ENCODE results near the gene PDGFRA. TPM values are rescaled to one million over a fixed set of nuclear protein-coding genes. Genes with fewer than 3 reads are reported as not detected.

Gene PDGFRA
- total RNA-seq, 1 donor from 2014 or later = 51.5 TPM

DNA sequence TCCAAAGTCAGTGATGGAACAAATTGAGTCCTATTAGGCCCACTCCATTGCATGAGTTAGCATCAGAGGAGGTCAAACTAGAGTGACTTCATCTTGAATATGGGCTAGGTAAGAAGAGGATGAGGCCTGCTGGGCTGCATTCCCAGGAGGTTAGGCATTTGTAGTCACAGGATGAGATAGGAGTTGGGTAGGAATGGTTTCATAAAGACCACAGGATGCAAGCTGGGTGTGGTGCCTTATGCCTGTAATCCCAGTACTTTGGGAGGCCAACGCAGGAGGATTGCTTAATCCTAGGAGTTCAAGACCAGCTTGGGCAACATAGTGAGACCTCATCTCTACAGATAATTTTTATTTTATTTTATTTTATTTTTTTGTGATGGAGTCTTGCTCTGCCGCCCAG lies 26.8 kb downstream of the PDGFRA start:
- no peak for DNase-seq (ENCODE audit: low spot score)

DNA sequence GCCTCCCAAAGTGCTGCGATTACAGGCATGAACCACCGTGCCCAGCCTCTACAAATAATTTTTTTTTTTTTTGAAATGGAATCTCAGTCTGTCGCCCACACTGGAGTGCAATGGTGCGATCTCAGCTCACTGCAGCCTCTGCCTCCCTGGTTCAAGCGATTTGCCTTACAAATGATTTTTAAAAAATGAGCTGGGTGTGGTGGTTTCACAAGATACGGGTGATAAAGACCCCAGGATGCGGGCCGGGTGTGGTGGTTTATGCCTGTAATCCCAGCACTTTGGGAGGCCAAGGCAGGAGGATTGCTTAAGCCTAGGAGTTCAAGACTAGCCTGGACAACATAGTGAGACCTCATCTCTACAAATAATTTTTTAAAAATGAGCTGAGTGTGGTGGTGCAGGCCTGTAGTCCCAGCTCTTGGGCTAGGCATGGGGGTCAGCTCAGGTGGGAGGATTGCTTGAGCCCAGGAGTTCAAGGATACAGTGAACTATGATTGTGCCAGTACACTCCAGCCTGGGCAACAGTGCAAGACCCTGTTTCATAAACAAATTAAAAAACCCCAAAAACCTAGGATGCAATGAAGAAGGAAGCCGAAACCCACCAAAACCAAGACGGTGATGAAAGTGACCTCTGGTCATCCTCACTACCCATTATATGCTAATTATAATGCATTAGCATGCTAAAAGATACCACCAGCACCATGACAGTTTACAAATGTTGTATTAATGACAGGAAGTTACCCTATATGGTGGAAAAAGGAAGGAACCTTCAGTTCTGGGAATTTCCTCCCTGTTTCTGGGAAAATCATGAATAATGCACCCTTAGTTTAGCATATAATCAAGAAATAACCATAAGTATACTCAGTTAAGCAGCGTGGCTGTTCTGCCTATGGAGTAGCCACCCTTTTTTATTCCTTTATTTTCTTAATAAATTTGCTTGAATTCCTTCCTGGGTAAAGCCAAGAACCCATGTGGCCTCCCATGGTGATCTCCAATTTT lies 27.7 kb downstream of the PDGFRA start:
- no peak for DNase-seq (ENCODE audit: low spot score)

DNA sequence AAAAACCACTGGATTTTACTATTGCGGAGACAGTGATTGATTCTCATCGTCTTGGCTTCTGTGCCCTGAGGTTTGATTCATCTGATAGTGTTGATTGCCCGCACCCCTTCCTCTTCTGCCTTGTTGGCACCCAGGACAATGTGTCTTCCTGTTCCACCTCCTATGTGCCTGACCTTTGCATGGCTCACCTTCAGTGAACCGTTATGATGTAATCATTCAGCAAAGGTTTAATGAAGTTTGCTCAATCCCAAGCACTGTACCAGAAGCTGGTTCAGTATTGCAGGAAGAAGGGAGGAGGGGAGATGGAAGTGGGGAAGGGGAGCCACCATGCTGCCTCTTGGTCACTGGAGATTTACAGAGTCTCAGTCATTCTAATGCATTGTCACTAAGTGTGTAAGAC lies 36.3 kb downstream of the PDGFRA start:
- DNase-seq (ENCODE audit: low spot score) = no peak

DNA sequence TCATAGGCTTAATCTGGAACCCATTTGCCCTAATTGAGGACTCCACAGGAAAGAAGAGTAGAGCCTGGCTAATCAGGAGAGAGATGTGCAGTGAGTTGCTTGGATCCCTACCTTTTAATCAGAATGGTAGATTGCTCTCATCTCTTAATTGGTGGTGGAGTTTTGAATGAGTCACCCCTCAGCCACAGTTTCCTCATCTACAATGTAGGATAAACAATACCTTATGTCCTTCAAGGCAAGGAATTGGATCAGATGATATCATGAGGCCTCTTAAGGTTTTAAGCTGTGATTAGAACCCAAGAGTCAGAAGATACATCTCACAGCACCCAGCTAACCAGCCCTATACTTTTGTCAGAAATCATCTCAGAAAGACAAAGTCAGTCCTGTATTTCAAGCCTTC lies 39.1 kb downstream of the PDGFRA start:
- DNase-seq (ENCODE audit: low spot score) = no peak

DNA sequence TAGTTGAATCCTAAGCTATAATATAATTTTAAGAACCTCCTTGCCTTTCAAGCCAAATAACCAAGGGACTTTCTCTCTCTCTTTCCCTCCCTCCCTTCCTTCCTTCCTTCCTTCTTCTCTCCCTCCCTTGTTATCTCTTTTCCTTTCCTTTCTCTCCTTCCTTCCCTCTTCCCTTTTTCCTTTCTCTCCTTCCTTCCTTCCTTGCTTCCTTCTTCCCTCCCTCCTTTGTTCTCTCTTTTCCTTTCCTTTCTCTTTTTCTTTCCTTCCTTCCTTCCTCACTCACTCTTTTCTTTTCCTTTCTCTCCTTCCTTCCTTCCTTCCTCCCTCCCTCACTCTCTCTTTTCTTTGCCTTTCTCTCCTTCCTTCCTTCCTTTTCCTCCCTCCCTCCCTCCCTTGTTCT lies 42.4 kb downstream of the PDGFRA start:
- no peak for DNase-seq (ENCODE audit: low spot score)

DNA sequence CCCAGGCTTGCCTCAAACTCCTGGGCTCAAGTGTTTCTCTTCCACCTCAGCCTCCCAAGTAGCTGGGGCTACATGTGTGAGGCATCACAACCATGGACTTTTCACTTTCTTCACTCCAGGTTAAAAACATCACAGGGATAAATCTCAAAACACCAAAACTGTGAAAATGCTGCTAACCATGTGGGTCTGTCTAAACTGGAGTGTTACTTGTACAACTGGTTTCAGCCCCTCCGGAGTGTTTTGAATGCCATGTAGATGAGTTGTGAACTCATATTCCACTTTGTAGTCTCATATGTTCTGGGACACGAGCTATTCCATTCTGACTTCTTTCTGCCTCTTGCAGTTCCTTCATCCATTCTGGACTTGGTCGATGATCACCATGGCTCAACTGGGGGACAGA lies 43.0 kb downstream of the PDGFRA start:
- DNase-seq (ENCODE audit: low spot score) = no peak

DNA sequence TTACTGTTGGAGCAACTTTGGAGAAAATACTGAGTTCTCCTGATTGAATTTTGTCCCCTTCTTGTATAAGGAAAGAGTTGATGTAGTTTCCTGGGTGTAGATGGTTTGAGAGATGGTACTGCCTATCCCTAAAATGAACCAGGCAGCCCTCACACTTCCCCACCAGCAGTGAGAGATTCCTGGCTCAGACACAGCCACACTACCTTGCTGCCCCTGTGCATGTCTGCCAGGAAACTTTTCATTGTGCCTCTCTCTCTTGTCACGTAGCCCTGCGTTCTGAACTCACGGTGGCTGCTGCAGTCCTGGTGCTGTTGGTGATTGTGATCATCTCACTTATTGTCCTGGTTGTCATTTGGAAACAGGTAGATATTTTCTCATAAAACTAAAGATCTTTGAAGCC lies 45.2 kb downstream of the PDGFRA start:
- DNase-seq (ENCODE audit: low spot score) = no peak

DNA sequence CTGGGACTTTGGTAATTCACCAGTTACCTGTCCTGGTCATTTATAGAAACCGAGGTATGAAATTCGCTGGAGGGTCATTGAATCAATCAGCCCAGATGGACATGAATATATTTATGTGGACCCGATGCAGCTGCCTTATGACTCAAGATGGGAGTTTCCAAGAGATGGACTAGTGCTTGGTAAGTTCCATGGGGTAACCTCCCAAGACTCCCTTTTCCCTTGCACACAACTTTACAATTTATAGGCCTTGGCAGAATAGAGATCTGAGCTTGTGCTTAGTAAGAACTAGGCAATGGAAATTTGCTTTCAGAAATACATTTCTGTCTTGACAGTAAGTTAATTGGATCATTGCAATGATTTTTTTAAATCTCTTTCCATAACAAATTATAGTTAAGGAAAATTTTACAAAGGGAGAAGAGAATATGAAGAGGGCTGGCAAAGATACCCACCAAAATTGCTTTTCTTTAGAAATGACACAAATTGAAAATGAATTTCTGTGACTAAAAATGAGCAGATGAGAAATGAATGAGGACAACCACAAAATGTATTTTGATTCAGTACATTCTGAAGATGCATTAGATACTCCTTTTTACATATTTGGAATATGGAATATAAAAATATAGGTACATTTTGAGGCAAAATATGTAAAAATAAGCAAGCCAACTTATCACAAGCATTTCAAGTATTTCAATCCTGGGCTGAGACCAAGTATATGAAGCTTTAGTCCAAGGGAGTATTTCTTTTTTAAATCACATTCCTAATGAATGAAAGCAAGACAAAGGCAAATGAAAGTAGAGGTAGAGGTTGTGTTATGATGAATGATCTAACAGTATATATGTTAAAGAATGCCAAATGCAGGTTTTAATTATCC lies 45.9 kb downstream of the PDGFRA start:
- no peak for DNase-seq (ENCODE audit: low spot score)

DNA sequence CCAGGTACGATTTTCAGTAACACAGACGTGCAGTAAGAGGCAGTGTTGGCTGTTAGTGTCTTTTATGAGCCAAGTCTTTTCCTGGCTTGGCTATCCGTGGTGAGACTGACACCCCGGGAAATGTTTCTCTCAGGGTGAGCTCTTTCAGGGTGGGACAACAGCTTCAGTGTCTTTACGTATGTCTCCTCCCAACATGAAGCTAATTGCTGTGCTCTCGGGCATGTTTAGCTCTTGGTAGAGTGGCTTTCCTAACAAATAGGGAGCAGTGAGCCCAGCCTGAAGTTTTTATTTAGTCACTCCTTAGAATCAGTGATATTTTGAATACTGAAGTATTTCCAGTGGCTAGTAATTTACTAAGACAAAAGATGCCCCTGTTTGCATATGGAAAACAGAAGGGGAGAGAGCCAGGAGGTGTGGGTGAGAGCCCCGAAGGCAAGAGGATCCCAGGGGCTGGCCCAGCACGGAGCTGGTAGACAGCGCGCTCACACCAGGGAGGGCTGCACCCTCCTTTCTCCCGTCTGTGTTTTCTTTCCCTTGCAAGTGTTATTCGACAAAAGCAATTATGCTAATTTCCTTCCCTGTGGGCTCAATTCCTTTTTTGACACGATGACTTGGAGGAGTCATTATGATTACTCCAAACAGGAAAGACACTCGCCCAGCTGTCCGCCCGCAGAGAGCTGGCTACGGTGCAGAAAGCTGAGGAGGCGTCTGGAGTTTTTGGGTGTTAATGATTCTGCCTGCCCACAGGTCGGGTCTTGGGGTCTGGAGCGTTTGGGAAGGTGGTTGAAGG lies 47.7 kb downstream of the PDGFRA start:
- DNase-seq (ENCODE audit: low spot score) = no peak

DNA sequence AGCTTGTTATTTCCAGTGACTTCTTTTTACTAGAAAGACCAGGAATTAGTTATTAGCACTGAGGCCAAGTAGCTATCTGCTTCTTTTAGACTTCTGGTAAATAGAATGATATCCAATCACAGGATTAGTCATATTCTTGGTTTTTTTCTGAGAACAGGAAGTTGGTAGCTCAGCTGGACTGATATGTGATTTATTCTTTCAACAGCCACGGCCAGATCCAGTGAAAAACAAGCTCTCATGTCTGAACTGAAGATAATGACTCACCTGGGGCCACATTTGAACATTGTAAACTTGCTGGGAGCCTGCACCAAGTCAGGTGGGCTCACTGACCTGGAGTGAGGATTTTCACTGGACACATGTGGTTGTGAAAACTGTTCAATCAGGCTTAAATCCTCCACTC lies 48.6 kb downstream of the PDGFRA start:
- DNase-seq (ENCODE audit: low spot score) = no peak

DNA sequence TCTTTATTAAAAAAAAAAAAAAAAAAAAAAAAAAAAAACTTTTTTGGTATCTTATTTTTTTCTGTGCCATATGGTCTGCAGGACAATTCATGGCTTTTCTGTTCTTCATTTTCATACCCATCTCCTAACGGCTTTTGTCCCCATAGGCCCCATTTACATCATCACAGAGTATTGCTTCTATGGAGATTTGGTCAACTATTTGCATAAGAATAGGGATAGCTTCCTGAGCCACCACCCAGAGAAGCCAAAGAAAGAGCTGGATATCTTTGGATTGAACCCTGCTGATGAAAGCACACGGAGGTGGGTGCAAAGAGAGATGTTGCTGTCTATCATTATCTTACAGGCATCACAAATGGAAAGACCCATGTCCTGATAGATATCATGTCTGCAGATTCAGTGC lies 49.1 kb downstream of the PDGFRA start:
- DNase-seq (ENCODE audit: low spot score) = no peak

DNA sequence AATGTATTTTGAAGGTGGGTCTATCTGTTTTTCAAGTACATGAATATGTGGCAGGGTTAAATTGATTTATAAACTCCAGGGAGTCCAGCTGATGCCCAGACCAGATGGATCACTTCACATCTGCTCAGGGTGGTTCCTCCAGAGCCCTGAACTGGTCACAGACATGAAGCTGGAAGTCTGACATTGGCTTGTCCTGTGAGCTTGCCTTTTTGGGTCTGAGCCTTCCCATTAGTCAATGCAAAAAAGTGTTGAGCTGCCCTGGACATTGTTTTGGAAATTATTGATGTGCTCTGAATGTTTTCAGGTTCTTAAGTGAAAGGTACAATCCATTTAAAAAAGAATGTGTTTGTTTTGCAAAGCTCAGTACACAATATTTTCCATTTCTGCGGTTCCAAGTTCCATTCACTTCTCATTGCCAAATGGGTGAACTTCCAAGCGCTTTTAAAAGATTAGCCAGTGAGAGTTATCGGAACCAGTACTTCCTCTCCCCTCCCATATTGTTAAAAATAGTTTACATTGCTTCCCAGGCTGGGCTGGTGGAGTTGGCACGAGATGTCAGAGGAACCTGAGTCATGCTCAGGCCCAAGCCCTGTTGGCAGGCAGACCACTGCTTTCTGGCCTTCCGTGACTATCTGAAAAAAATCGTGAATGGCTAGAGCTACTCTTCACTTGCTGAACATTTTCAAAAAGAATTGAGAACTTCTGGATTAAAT lies 52.1 kb downstream of the PDGFRA start:
- DNase-seq (ENCODE audit: low spot score) = peak; percentile 85

DNA sequence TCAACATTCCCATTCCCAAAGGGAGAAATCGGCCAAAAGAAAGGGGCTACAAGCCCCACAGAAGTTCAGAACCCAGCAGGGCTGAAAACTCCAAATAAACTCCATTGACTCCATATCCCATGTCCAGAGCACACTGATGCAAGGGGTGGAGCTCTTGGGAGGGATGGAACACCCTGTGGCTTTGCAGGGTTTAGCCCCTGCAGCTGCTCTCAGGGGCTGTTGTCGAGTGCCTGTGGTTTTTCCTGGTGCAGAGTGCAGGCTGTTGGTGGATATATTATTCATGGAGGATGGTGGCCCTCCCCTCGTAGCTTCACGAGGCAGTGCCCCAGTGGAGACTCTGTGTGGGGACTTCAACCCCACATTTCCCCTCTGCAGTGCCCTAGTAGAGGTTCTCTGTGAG lies 53.7 kb downstream of the PDGFRA start:
- no peak for DNase-seq (ENCODE audit: low spot score)

DNA sequence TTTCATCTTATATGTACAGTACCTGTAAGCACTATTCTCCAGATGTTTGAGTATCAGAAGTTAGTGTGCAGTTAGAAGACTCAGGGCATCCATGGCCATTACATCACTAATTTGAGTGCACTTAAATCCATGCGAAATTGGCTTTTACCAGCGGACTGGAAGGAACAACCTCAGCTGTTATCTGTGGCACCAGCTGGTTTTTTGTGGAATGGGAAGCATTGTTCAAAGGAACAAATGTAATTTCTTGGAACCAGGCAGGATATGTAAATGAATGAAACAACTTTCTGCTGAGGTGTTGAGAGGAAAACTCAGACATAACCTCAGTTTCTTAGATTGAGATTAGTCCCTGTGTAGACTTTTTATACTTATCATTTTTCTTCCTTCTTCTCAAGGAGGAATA lies 60.2 kb downstream of the PDGFRA start:
- DNase-seq (ENCODE audit: low spot score) = no peak

DNA sequence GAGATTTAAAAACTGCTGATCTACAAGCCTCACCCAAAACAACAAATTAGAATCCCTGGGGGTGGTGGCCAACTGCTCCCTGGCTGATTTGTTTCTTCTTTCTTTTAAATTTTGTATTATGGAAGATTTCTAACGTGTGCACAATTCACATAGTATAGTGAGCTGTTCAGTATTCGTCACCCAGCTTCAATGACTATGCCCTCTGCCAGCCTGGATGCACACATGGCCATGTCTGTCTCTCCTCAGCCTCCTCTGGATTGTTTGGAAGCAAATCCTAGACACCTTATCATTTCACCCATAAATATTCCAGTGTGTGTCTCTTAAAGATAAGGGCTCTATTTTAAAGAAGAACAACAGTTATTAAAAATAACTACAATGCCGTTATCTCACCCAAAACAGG lies 61.9 kb downstream of the PDGFRA start:
- DNase-seq (ENCODE audit: low spot score) = no peak

DNA sequence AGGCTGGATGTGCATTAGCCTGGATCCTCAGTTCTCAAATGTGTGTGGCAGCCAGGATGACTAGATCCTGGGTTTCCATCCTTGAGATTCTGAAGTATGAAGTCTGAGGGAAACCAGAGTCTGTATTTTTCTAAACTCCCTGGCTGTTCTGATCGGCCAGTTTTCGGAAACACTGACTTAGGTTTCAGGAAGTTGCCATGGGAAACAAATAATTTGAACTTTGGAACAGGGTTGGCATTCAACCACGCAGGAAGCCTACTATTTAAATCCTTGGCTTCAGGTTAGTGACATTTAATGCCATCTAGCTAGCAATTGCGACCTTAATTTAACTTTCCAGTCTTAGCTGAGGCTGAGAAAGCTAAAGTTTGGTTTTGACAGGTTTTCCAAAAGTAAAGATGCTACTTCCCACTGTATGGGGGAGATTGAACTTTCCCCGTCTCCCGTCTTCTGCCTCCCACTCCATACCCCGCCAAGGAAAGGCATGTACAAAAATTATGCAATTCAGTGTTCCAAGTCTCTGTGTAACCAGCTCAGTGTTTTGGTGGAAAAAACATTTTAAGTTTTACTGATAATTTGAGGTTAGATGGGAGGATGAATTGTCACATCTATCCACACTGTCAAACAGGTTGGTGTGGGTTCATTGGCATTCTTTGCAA lies 67.6 kb downstream of the PDGFRA start:
- no peak for DNase-seq (ENCODE audit: low spot score)

DNA sequence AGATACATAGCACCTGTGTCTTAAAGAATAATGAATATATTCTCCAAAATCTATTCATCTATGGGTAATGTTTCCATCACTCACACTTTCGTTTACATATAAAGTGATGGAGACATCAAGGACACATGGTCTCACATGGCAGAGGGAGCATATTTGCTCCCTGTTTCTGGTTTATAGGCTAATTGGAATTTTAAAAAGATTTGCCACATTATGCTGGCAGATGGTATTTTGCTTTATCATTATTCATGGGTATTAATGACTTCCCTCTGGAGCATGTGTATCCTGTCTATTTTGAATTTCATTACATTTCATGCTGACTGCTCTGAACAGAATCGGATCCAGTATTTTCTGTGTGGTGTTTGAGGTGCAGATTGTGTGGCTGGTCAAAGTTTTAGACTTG lies 79.0 kb downstream of the PDGFRA start:
- DNase-seq (ENCODE audit: low spot score) = no peak

DNA sequence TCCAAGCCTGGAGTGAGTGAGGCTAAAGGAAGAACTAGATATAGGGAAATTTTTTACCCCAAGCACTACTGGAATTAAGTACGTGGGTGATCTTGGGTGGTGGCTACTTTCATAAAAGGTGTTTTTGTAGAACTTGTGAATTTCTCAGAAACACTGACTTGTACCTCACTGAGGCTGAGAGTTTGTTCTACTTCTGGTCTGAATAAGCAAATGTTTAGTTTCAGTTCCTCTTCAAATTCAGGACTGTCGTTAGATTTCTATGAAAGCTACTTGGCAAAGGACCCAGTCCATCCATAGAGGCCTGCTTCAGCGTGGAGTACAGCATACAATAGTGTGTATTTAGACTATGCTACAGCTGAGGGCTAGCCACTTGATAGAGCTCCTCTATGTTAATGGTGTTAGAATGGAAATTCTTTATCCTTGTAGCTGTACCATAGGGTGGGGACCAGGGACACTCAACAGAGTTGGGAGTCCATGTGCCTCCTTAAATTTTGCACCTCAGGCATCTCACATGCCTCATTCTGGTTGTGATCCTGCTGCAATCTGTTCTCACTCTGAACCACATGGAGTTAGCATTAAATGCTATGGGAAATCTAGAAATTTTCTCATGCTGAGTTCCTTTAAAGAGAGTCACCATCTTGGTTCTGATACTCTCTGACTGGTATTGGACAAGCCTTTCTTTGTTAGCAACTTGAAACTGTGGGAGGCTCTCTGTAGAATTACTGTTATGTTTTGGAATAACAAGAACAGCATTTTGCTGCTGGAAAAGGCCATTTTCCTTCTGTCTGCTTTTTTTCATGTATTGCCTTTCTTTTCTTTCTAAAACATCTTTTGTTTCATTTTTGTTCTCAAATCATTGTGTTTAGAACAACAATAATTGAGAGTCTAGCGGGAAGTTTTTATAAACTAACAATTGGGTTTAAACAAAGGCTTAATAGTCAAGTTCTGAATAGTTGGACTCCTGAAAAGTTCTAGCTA lies 86.8 kb downstream of the PDGFRA start:
- DNase-seq (ENCODE audit: low spot score) = no peak

DNA sequence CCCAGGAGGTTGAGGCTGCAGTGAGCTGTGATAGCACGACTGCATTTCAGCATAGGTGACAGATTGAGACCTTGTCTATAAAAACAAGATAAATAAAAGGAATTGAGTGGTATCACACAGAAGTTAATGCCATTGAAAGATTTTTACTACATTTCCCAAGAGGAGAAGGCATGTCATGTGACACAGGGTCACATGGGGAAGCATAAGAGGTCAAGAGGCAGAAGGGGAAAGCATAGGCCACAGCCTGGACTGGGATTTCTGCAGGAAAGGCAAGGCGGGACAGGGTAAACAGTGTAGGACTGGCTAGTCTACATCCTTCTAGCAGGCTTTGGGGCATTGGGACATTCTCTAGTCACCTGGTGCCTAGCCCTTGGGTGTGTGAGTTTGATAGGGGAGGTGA lies 88.6 kb downstream of the PDGFRA start:
- DNase-seq (ENCODE audit: low spot score) = no peak

DNA sequence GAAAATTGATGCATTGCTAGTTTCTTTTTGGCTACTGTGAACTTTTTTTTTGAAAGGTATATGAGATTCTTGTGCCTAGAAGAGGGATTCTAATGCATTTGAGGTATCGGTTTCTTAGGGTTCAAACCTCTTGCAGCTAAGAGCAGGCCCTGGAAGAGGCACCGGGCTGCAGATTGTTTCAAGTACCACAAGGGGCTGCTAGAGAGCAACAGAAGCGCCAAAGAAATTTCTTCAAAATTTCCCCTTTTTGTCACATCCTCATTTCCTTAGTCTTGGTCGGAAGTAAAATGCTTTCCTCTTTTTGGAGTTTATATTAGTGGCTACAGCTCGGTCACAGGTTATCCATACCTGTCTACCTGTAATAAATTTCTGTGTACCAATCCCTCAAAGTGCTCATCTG lies 89.8 kb downstream of the PDGFRA start:
- DNase-seq (ENCODE audit: low spot score) = no peak
